Mammary epithelial cell (primary cell): ENCODE measurements around the gene GRB10.

Experiments used
- CTCF ChIP-seq, 2 donors: IDR thresholded peaks in 1 of 2; conservative IDR thresholded peaks in 1 of 2; 2 replicates each; pipeline ENCODE4 v1.5.1; 2011 to 2012; ENCODE audit warnings: inconsistent platforms in 2 of 2, low read length in 2 of 2, mild to moderate bottlenecking in 2 of 2, control low read depth in 1 of 2, low read depth in 1 of 2; ENCODE audit not compliant: insufficient read depth in 1 of 2; ENCODE audit errors: extremely low read depth in 1 of 2
- EZH2 ChIP-seq: IDR thresholded peaks from 2 replicates; pipeline ENCODE4 v1.6.1; 2012; ENCODE audit warnings: low read length, inconsistent platforms, borderline replicate concordance

DNA sequence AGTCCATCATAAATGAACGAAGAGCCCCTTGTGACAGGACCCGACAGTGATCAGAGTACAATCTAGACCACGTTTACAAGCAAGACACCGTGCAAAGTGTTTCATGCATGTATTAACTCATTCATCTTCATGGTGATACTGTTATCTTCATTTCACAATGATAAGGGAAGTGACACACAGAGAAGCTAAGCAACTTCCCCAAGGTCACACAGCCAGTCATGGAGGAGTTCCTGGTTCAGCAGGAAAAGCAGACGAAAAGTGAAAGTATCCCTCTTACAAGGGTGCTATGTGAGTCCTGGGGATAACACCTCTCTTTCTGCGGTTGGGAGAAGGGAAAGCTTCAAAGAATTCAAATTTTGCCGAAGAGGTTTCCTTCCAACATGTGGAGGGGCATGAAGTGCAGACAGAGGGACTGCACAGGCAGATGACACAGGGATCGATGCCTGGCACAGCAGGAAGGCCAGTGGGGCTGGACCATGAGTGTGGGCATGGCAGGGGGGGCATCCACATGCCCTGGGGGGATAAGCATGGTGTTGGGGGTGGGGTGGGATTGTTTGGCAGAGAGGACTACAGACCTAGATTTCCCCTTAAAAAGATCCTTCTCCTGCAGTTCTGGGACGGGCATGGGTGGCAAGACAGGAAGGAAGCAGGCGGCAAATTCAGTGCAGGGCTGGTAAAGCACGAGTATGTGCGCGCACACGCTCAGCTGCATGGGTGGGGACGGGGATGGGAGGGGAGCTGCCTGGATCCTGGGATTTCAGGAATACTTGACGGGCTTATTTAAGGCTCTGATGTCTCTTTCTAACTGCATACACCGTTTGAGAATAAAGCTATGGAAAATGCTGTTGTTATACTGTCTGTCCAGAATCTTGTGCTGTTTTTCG is 184.0 kb downstream of the GRB10 start:
- no peak for TF ChIP-seq CTCF (conservative IDR thresholded peaks at IDR 0.05 in 1 of 2, IDR thresholded peaks at IDR 0.05 in 1 of 2; ENCODE audit: extremely low read depth in 1 of 2, insufficient read depth in 1 of 2, low read depth in 1 of 2, low read length in 2 of 2)
- TF ChIP-seq EZH2, result no peak
